GM18873 (cell line): ENCODE data around the gene BCAN.

Source experiments
- ATAC-seq: cut with Tn5 transposase; IDR thresholded peaks from one replicate; pipeline ENCODE4 v1.9.1; 2021; ENCODE audit warnings: mild to moderate bottlenecking, moderate library complexity, moderate number of reproducible peaks; ENCODE audit not compliant: unreplicated experiment, low FRiP score

BCAN gene

GRCh38 chr1:156658945-156659574, 17.1 kb downstream of the BCAN start:
- ATAC-seq: no peak

GRCh38 chr1:156659661-156659987, 17.7 kb downstream of the BCAN start:
- no peak for ATAC-seq

- no peak for ATAC-seq
These were observed 18.3 kb downstream of the BCAN start for GRCh38 chr1:156659988-156660751.

- ATAC-seq: no peak
These were observed 18.8 kb downstream of the BCAN start for GRCh38 chr1:156660752-156661112.

- no peak for ATAC-seq
These were observed 20.3 kb downstream of the BCAN start for GRCh38 chr1:156662005-156662799.

- ATAC-seq: no peak
These were observed 20.8 kb downstream of the BCAN start for GRCh38 chr1:156662800-156663055.

GRCh38 chr1:156663178-156663577, 21.3 kb downstream of the BCAN start:
- no peak for ATAC-seq

- no peak for ATAC-seq
These were observed 22.3 kb downstream of the BCAN start for GRCh38 chr1:156664046-156664766.

GRCh38 chr1:156664767-156665411, 23.0 kb downstream of the BCAN start:
- ATAC-seq: no peak

- ATAC-seq: no peak
These were observed 23.6 kb downstream of the BCAN start for GRCh38 chr1:156665539-156665938.

- no peak for ATAC-seq
These were observed 25.1 kb downstream of the BCAN start for GRCh38 chr1:156666862-156667609.

GRCh38 chr1:156667610-156667967, 25.7 kb downstream of the BCAN start:
- no peak for ATAC-seq

- no peak for ATAC-seq
These were observed 26.2 kb downstream of the BCAN start for GRCh38 chr1:156667968-156668709.

GRCh38 chr1:156668801-156669637, 27.1 kb downstream of the BCAN start:
- no peak for ATAC-seq

- no peak for ATAC-seq
These were observed 27.9 kb downstream of the BCAN start for GRCh38 chr1:156669794-156670193.

- no peak for ATAC-seq
These were observed 28.4 kb downstream of the BCAN start for GRCh38 chr1:156670359-156670758.

- ATAC-seq: no peak
These were observed 28.9 kb downstream of the BCAN start for GRCh38 chr1:156670791-156671190.

- no peak for ATAC-seq
These were observed 29.9 kb downstream of the BCAN start for GRCh38 chr1:156671804-156672203.
